ENCODE results near the gene DUSP19.

GRCh38 chr2:183040604-183041003 lies 37.9 kb upstream of the DUSP19 start:
- no peak for TF ChIP-seq CTCF (IDR thresholded peaks at IDR 0.05; ENCODE audit: low read depth, low read length, poor library complexity, severe bottlenecking)
- TF ChIP-seq EZH2phosphoT487 (IDR thresholded peaks at IDR 0.05; ENCODE audit: borderline replicate concordance, low read length): no peak

All from DOHH2 (cell line).